Measurements from ENCODE around the gene LMO2. TPM values are rescaled to one million over a fixed set of nuclear protein-coding genes. Genes with fewer than 3 reads are reported as not detected.
"Not testable (repeated sequence)": the region's sequence is repeated elsewhere in the genome, so short reads cannot be mapped to it uniquely, and the experiment has no call there.

The LMO2 gene
- total and polyA plus RNA-seq, 4 experiments from 2014 or later, result 0.16 to 0.58 (median 0.47) TPM; not detected in 1

GRCh38 chr11:33923626-33924025 lies 31.8 kb upstream of the LMO2 start:
- no peaks in the 10 kb centered on the region for H3K9me3 ChIP-seq (ENCODE audit: control insufficient read depth in 1 of 2, low read length in 2 of 2)
- H3K4me1 Mint-ChIP-seq, result no peaks in the 10 kb centered on the region
- H3K4me3 Mint-ChIP-seq, result no peak overlapping the region
- DNase-seq, result no peak
- peaks cover 15 to 39% of the 10 kb centered on the region in 2 donors for H3K27me3 Mint-ChIP-seq
- H3K27ac ChIP-seq (ENCODE audit: low read depth, low read length), result no peak overlapping the region
- ChIA-PET CTCF (ENCODE audit: partially characterized antibody) (no interaction called here), POLR2A (ENCODE audit: partially characterized antibody) (no interaction called here)
- no peaks in the 10 kb centered on the region for H3K36me3 Mint-ChIP-seq
- intact Hi-C loops (cut with micrococcal nuclease), result no loop called here
- no peaks in the 10 kb centered on the region for H3K27me3 ChIP-seq (ENCODE audit: insufficient read depth, low read length)
- peaks cover 0 to 2% (median 0%) of the 10 kb centered on the region in 8 donors for H3K9me3 Mint-ChIP-seq
- H3K4me3 ChIP-seq (ENCODE audit: low read length in 2 of 2), result no peak overlapping the region
- H3K4me1 ChIP-seq (ENCODE audit: insufficient read depth, low read length), result no peaks in the 10 kb centered on the region
- no peaks in the 10 kb centered on the region for H3K36me3 ChIP-seq (ENCODE audit: insufficient read depth, low read length)
- H3K27ac Mint-ChIP-seq, result no peak overlapping the region

- POLR2A ChIA-PET (ENCODE audit: partially characterized antibody), result no interaction called here
- Mint-ChIP-seq H3K9me3 (peaks cover 0 to 6% (median 0%) of the 10 kb centered on the region in 8 donors), H3K27ac (no peak overlapping the region), H3K4me1 (no peaks in the 10 kb centered on the region), H3K4me3 (no peak overlapping the region), H3K36me3 (no peaks in the 10 kb centered on the region), H3K27me3 (peaks cover 15 to 38% of the 10 kb centered on the region in 2 donors)
- no peak overlapping the region for H3K27ac ChIP-seq (ENCODE audit: low read depth, low read length)
- CTCF ChIA-PET (ENCODE audit: partially characterized antibody), result no interaction called here
- no peak for DNase-seq
- no peaks in the 10 kb centered on the region for H3K27me3 ChIP-seq (ENCODE audit: insufficient read depth, low read length)
- H3K36me3 ChIP-seq (ENCODE audit: insufficient read depth, low read length), result no peaks in the 10 kb centered on the region
- H3K9me3 ChIP-seq (ENCODE audit: control insufficient read depth in 1 of 2, low read length in 2 of 2), result no peaks in the 10 kb centered on the region
- no peaks in the 10 kb centered on the region for H3K4me1 ChIP-seq (ENCODE audit: insufficient read depth, low read length)
- H3K4me3 ChIP-seq (ENCODE audit: low read length in 2 of 2), result no peak overlapping the region
- intact Hi-C loops (cut with micrococcal nuclease), result no loop called here
Observed at GRCh38 chr11:33920838-33921613, 29.1 kb upstream of the LMO2 start.

- H3K4me1 ChIP-seq (ENCODE audit: insufficient read depth, low read length), result no peaks in the 10 kb centered on the region
- H3K36me3 ChIP-seq (ENCODE audit: insufficient read depth, low read length), result no peaks in the 10 kb centered on the region
- no peaks in the 10 kb centered on the region for H3K36me3 Mint-ChIP-seq
- no peak overlapping the region for H3K27ac ChIP-seq (ENCODE audit: low read depth, low read length)
- H3K4me3 Mint-ChIP-seq, result no peak overlapping the region
- CTCF ChIA-PET (ENCODE audit: partially characterized antibody), result no interaction called here
- no peak for DNase-seq
- peaks cover 18 to 36% of the 10 kb centered on the region in 2 donors for H3K27me3 Mint-ChIP-seq
- no peak overlapping the region for H3K4me3 ChIP-seq (ENCODE audit: low read length in 2 of 2)
- peaks cover 0 to 6% (median 2%) of the 10 kb centered on the region in 8 donors for H3K9me3 Mint-ChIP-seq
- H3K4me1 Mint-ChIP-seq, result no peaks in the 10 kb centered on the region
- H3K27ac Mint-ChIP-seq, result no peak overlapping the region
- H3K9me3 ChIP-seq (ENCODE audit: control insufficient read depth in 1 of 2, low read length in 2 of 2), result no peaks in the 10 kb centered on the region
- intact Hi-C loops (cut with micrococcal nuclease), result no loop called here
- H3K27me3 ChIP-seq (ENCODE audit: insufficient read depth, low read length), result no peaks in the 10 kb centered on the region
- POLR2A ChIA-PET (ENCODE audit: partially characterized antibody), result no interaction called here
Observed at GRCh38 chr11:33919645-33920044, 27.8 kb upstream of the LMO2 start.

GRCh38 chr11:33917402-33917801 lies 25.5 kb upstream of the LMO2 start:
- intact Hi-C loops (cut with micrococcal nuclease), result not testable (repeated sequence)

GRCh38 chr11:33916736-33917135 lies 24.9 kb upstream of the LMO2 start:
- H3K27me3 ChIP-seq (ENCODE audit: insufficient read depth, low read length), result no peaks in the 10 kb centered on the region
- Mint-ChIP-seq H3K27me3 (peaks cover 11 to 35% of the 10 kb centered on the region in 2 donors), H3K27ac (no peak overlapping the region), H3K36me3 (no peaks in the 10 kb centered on the region), H3K4me1 (no peaks in the 10 kb centered on the region), H3K4me3 (no peak overlapping the region), H3K9me3 (peaks cover 0 to 16% (median 10%) of the 10 kb centered on the region in 8 donors)
- H3K27ac ChIP-seq (ENCODE audit: low read depth, low read length), result no peak overlapping the region
- H3K4me1 ChIP-seq (ENCODE audit: insufficient read depth, low read length), result no peaks in the 10 kb centered on the region
- H3K4me3 ChIP-seq (ENCODE audit: low read length in 2 of 2), result no peak overlapping the region
- H3K9me3 ChIP-seq (ENCODE audit: control insufficient read depth in 1 of 2, low read length in 2 of 2), result no peaks in the 10 kb centered on the region
- H3K36me3 ChIP-seq (ENCODE audit: insufficient read depth, low read length), result no peaks in the 10 kb centered on the region
- CTCF ChIA-PET (ENCODE audit: partially characterized antibody), result no interaction called here
- intact Hi-C loops (cut with micrococcal nuclease), result no loop called here
- DNase-seq, result no peak
- POLR2A ChIA-PET (ENCODE audit: partially characterized antibody), result no interaction called here

More at GRCh38 chr11:33917402-33917801, 25.5 kb upstream of the LMO2 start:
- H3K4me3 ChIP-seq (ENCODE audit: low read length in 2 of 2); H3K27me3 ChIP-seq (ENCODE audit: insufficient read depth, low read length); H3K27ac Mint-ChIP-seq; H3K4me1 Mint-ChIP-seq; H3K9me3 ChIP-seq (ENCODE audit: control insufficient read depth in 1 of 2, low read length in 2 of 2); POLR2A ChIA-PET (ENCODE audit: partially characterized antibody); H3K36me3 Mint-ChIP-seq; H3K27ac ChIP-seq (ENCODE audit: low read depth, low read length); CTCF ChIA-PET (ENCODE audit: partially characterized antibody); DNase-seq; H3K4me1 ChIP-seq (ENCODE audit: insufficient read depth, low read length); H3K36me3 ChIP-seq (ENCODE audit: insufficient read depth, low read length); H3K4me3 Mint-ChIP-seq: not testable (repeated sequence)
- H3K27me3 Mint-ChIP-seq, result peaks cover 12 to 32% of the 10 kb centered on the region in 2 donors
- H3K9me3 Mint-ChIP-seq, result peaks cover 0 to 16% (median 10%) of the 10 kb centered on the region in 8 donors

GRCh38 chr11:33915526-33915925 lies 23.6 kb upstream of the LMO2 start:
- Histone ChIP-seq H3K36me3 (ENCODE audit: insufficient read depth, low read length) (no peaks in the 10 kb centered on the region), H3K27ac (ENCODE audit: low read depth, low read length) (no peak overlapping the region), H3K9me3 (ENCODE audit: control insufficient read depth in 1 of 2, low read length in 2 of 2) (no peaks in the 10 kb centered on the region), H3K4me1 (ENCODE audit: insufficient read depth, low read length) (no peaks in the 10 kb centered on the region), H3K4me3 (ENCODE audit: low read length in 2 of 2) (no peak overlapping the region), H3K27me3 (ENCODE audit: insufficient read depth, low read length) (no peaks in the 10 kb centered on the region)
- intact Hi-C loops (cut with micrococcal nuclease), result no loop called here
- no peak for DNase-seq
- ChIA-PET CTCF (ENCODE audit: partially characterized antibody) (interaction anchor here (1.1 kb wide), 1 partner anchor 17 kb away, joined by 3 read pairs; no protein-coding TSS in a partner anchor), POLR2A (ENCODE audit: partially characterized antibody) (no interaction called here)
- Mint-ChIP-seq H3K36me3 (no peaks in the 10 kb centered on the region), H3K27ac (no peak overlapping the region), H3K9me3 (peaks cover 0 to 16% (median 10%) of the 10 kb centered on the region in 8 donors), H3K4me3 (no peak overlapping the region), H3K4me1 (no peaks in the 10 kb centered on the region), H3K27me3 (peaks cover 8 to 32% of the 10 kb centered on the region in 2 donors)

GRCh38 chr11:33913991-33914390 lies 22.1 kb upstream of the LMO2 start:
- no peaks in the 10 kb centered on the region for H3K4me1 Mint-ChIP-seq
- Histone ChIP-seq H3K4me1 (ENCODE audit: insufficient read depth, low read length) (no peaks in the 10 kb centered on the region), H3K36me3 (ENCODE audit: insufficient read depth, low read length) (no peaks in the 10 kb centered on the region), H3K27me3 (ENCODE audit: insufficient read depth, low read length) (no peaks in the 10 kb centered on the region), H3K4me3 (ENCODE audit: low read length in 2 of 2) (no peak overlapping the region), H3K9me3 (ENCODE audit: control insufficient read depth in 1 of 2, low read length in 2 of 2) (no peaks in the 10 kb centered on the region), H3K27ac (ENCODE audit: low read depth, low read length) (no peak overlapping the region)
- no peak overlapping the region for H3K4me3 Mint-ChIP-seq
- DNase-seq, result no peak
- peaks cover 12 to 38% of the 10 kb centered on the region in 2 donors for H3K27me3 Mint-ChIP-seq
- H3K27ac Mint-ChIP-seq, result no peak overlapping the region
- intact Hi-C loops (cut with micrococcal nuclease), result no loop called here
- no peaks in the 10 kb centered on the region for H3K36me3 Mint-ChIP-seq
- peaks cover 0 to 16% (median 10%) of the 10 kb centered on the region in 8 donors for H3K9me3 Mint-ChIP-seq
- CTCF ChIA-PET (ENCODE audit: partially characterized antibody), result interaction anchor here (0.7 to 1.2 kb wide), 2 partner anchors 73 to 942 kb away, joined by 3 read pairs; no protein-coding TSS in a partner anchor
- POLR2A ChIA-PET (ENCODE audit: partially characterized antibody), result no interaction called here
